GM10266 (cell line): ENCODE measurements around the gene KCNH8.

ENCODE experiments used
- DNase-seq: peaks from one replicate; pipeline ENCODE4 v3.0.0; 2012; ENCODE audit errors: extremely low spot score
- CTCF ChIP-seq: IDR thresholded peaks from 2 replicates; pipeline ENCODE4 v1.5.1; 2012; ENCODE audit warnings: mild to moderate bottlenecking, low read depth; ENCODE audit not compliant: control insufficient read depth, insufficient read depth; ENCODE audit errors: missing control alignments

KCNH8 gene

GRCh38 chr3:19559724-19560442 is 411.6 kb downstream of the KCNH8 start:
- TF ChIP-seq CTCF: no peak
- no peak for DNase-seq

GRCh38 chr3:19573644-19574043 is 425.3 kb downstream of the KCNH8 start:
- no peak for TF ChIP-seq CTCF
- DNase-seq: no peak

- DNase-seq: no peak
Observed at GRCh38 chr3:19574268-19574667, 426.0 kb downstream of the KCNH8 start.

GRCh38 chr3:19576343-19576742 is 428.0 kb downstream of the KCNH8 start:
- no peak for TF ChIP-seq CTCF
- no peak for DNase-seq

More at GRCh38 chr3:19574268-19574667, 426.0 kb downstream of the KCNH8 start:
- TF ChIP-seq CTCF: no peak
